T-cell (primary cell): ENCODE results near the gene PARD3. TPM values are rescaled to one million over a fixed set of nuclear protein-coding genes. Genes with fewer than 3 reads are reported as not detected.

Experiments used
- ATAC-seq, 4 experiments: fragments of 200-7000 bp in 3 of 4; fragments of 150-1000 bp in 1 of 4; cut with Tn5 transposase; replicated peaks in 1 of 4; 1 replicate in 3 of 4; 2 replicates in 1 of 4; pipeline ENCODE4 v1.10.0; 2021; ENCODE audit warnings: moderate library complexity in 3 of 4, mild to moderate bottlenecking in 2 of 4, moderate number of reproducible peaks in 1 of 4
- CTCF ChIA-PET, 2 donors: fragments of 300-600 bp; sonication (Branson Sonifier 250); formaldehyde crosslinking; loops; one replicate each; lab custom pipeline; 2022; ENCODE audit warnings: antibody characterized with exemption in 2 of 2; lab: Charles Lee
- POLR2A ChIA-PET, 2 donors: fragments of 300-600 bp; sonication (Branson Sonifier 250); formaldehyde crosslinking; loops; one replicate each; lab custom pipeline; 2022; ENCODE audit warnings: antibody characterized with exemption in 2 of 2; lab: Charles Lee
- DNase-seq, 35 experiments: peaks; one replicate each; pipeline versions ENCODE4 v3.0.0 to v3.0.0-alpha.2; 2013 to 2023
- H3K27ac ChIP-seq: one replicate; pipeline ENCODE4 v1.5.1; 2013; ENCODE audit warnings: low read length
- H3K27me3 ChIP-seq, 2 experiments: replicated peaks in 1 of 2; 1 replicate in 1 of 2; 2 replicates in 1 of 2; pipeline versions ENCODE4 v1.6.1 to v1.7.0; 2013; ENCODE audit warnings: low read length in 1 of 2, mixed read lengths in 1 of 2; ENCODE audit not compliant: control insufficient read depth in 2 of 2, insufficient read depth in 2 of 2; ENCODE audit errors: extremely low read depth in 1 of 2
- H3K36me3 ChIP-seq, 2 donors: 1 replicate in 1 of 2; 2 replicates in 1 of 2; pipeline versions ENCODE4 v1.6.1 to v1.7.0; 2013; ENCODE audit warnings: low read length in 1 of 2; ENCODE audit not compliant: control insufficient read depth in 2 of 2, insufficient read depth in 1 of 2; ENCODE audit errors: extremely low read depth in 1 of 2
- H3K4me1 ChIP-seq, 2 experiments: 1 replicate in 1 of 2; 2 replicates in 1 of 2; pipeline versions ENCODE4 v1.6.1 to v1.7.0; 2013; ENCODE audit warnings: low read length in 2 of 2, mixed read lengths in 1 of 2; ENCODE audit not compliant: insufficient read depth in 2 of 2, control insufficient read depth in 1 of 2; ENCODE audit errors: extremely low read depth in 1 of 2
- H3K4me3 ChIP-seq, 2 donors: 1 replicate in 1 of 2; 2 replicates in 1 of 2; pipeline versions ENCODE4 v1.5.1 to v1.7.0; 2013; ENCODE audit warnings: mild to moderate bottlenecking in 2 of 2, low read length in 1 of 2, moderate library complexity in 1 of 2; ENCODE audit not compliant: control insufficient read depth in 1 of 2; ENCODE audit errors: extremely low read depth in 1 of 2
- H3K9me3 ChIP-seq: 2 replicates; pipeline ENCODE4 v1.7.0; 2013
- H3K27ac Mint-ChIP-seq, 2 donors: one replicate each; pipeline ENCODE4 v1.8.0; 2020 to 2021; ENCODE audit warnings: mild to moderate bottlenecking in 2 of 2, mixed read lengths in 2 of 2
- H3K27me3 Mint-ChIP-seq, 2 donors: one replicate each; pipeline ENCODE4 v1.8.0; 2021 to 2022; ENCODE audit warnings: mixed read lengths in 2 of 2
- H3K36me3 Mint-ChIP-seq: one replicate; pipeline ENCODE4 v1.8.0; 2021; ENCODE audit warnings: mixed read lengths
- H3K4me1 Mint-ChIP-seq, 3 donors: one replicate each; pipeline ENCODE4 v1.8.0; 2020 to 2022; ENCODE audit warnings: mixed read lengths in 3 of 3, mild to moderate bottlenecking in 1 of 3
- H3K4me3 Mint-ChIP-seq, 3 donors: one replicate each; pipeline ENCODE4 v1.8.0; 2020 to 2022; ENCODE audit warnings: mild to moderate bottlenecking in 3 of 3, mixed read lengths in 3 of 3, moderate library complexity in 3 of 3
- H3K9me3 Mint-ChIP-seq, 3 donors: one replicate each; pipeline ENCODE4 v1.8.0; 2020 to 2022; ENCODE audit warnings: mixed read lengths in 3 of 3
- WGBS: methylation state at CpG from one replicate; pipeline ENCODE4 v1.1.5; 2013; ENCODE audit warnings: missing lambda C conversion rate; ENCODE audit not compliant: insufficient coverage; 5-methylcytosine and 5-hydroxymethylcytosine counted together
- total RNA-seq, 35 experiments: library from RNA in 6 of 35; stranded (reverse) in 6 of 35; fragments of 120-200 nt in 1 of 35; gene quantifications; one replicate each; pipeline versions ENCODE4 v1.2.1 to v1.2.4 and lab custom pipeline; 2013 to 2026

PARD3 gene
- total RNA-seq, 5 donors from 2014 or later (not counting 1 experiment from before 2014, with no cell fraction given) = 0.36 to 0.92 (median 0.65) TPM

- WGBS = no CpG with 5 or more reads among the region's 4 CpGs
- POLR2A ChIA-PET = no interaction called here
- Mint-ChIP-seq H3K36me3 (no peaks in the 10 kb centered on the region), H3K4me1 (no peaks in the 10 kb centered on the region), H3K27me3 (peaks cover 0 to 5% of the 10 kb centered on the region in 2 donors), H3K9me3 (no peaks in the 10 kb centered on the region), H3K27ac (no peak overlapping the region), H3K4me3 (no peak overlapping the region)
- Histone ChIP-seq H3K4me1 (no peaks in the 10 kb centered on the region), H3K4me3 (no peak overlapping the region), H3K36me3 (no peaks in the 10 kb centered on the region), H3K9me3 (no peaks in the 10 kb centered on the region), H3K27ac (no peak overlapping the region), H3K27me3 (no peaks in the 10 kb centered on the region)
- ATAC-seq (no peak), DNase-seq (no peak)
- CTCF ChIA-PET = no interaction called here
These were observed 661.3 kb downstream of the PARD3 start for GRCh38 chr10:34153663-34154382.

- no peak for ATAC-seq
- ChIA-PET POLR2A (no interaction called here), CTCF (no interaction called here)
- Histone ChIP-seq H3K27ac (no peak overlapping the region), H3K36me3 (no peaks in the 10 kb centered on the region), H3K4me1 (no peaks in the 10 kb centered on the region), H3K4me3 (no peak overlapping the region), H3K9me3 (no peaks in the 10 kb centered on the region), H3K27me3 (no peaks in the 10 kb centered on the region)
- Mint-ChIP-seq H3K9me3 (no peaks in the 10 kb centered on the region), H3K4me3 (no peak overlapping the region), H3K4me1 (no peaks in the 10 kb centered on the region), H3K27ac (no peak overlapping the region), H3K36me3 (no peaks in the 10 kb centered on the region), H3K27me3 (peaks cover 0 to 5% of the 10 kb centered on the region in 2 donors)
- WGBS = 100% methylated on average over 1 of the region's 1 CpG
- DNase-seq = no peak
These were observed 662.7 kb downstream of the PARD3 start for GRCh38 chr10:34152434-34152833.

GRCh38 chr10:34151931-34152330 is 663.2 kb downstream of the PARD3 start:
- no CpG with 5 or more reads among the region's 1 CpG for WGBS
- Histone ChIP-seq H3K36me3 (no peaks in the 10 kb centered on the region), H3K27me3 (no peaks in the 10 kb centered on the region), H3K4me3 (no peak overlapping the region), H3K27ac (no peak overlapping the region), H3K9me3 (no peaks in the 10 kb centered on the region), H3K4me1 (no peaks in the 10 kb centered on the region)
- ATAC-seq (no peak), DNase-seq (no peak)
- POLR2A ChIA-PET = no interaction called here
- Mint-ChIP-seq H3K4me3 (no peak overlapping the region), H3K4me1 (no peaks in the 10 kb centered on the region), H3K36me3 (no peaks in the 10 kb centered on the region), H3K9me3 (no peaks in the 10 kb centered on the region), H3K27me3 (peaks cover 0 to 5% of the 10 kb centered on the region in 2 donors), H3K27ac (no peak overlapping the region)
- CTCF ChIA-PET = no interaction called here

- Mint-ChIP-seq H3K4me3 (no peak overlapping the region), H3K27me3 (peaks cover 0 to 5% of the 10 kb centered on the region in 2 donors), H3K36me3 (no peaks in the 10 kb centered on the region), H3K9me3 (no peaks in the 10 kb centered on the region), H3K27ac (no peak overlapping the region), H3K4me1 (no peaks in the 10 kb centered on the region)
- ChIA-PET POLR2A (no interaction called here), CTCF (no interaction called here)
- Histone ChIP-seq H3K36me3 (no peaks in the 10 kb centered on the region), H3K27me3 (no peaks in the 10 kb centered on the region), H3K4me1 (no peaks in the 10 kb centered on the region), H3K4me3 (no peak overlapping the region), H3K9me3 (no peaks in the 10 kb centered on the region), H3K27ac (no peak overlapping the region)
- ATAC-seq = no peak
- no peak for DNase-seq
- WGBS = no CpG with 5 or more reads among the region's 3 CpGs
These were observed 663.6 kb downstream of the PARD3 start for GRCh38 chr10:34151481-34151880.

- ChIA-PET CTCF (no interaction called here), POLR2A (no interaction called here)
- no peaks in the 10 kb centered on the region for H3K36me3 Mint-ChIP-seq
- no peak overlapping the region for H3K27ac ChIP-seq
- no peak overlapping the region for H3K4me3 Mint-ChIP-seq
- ATAC-seq (no peak), DNase-seq (no peak)
- no peak overlapping the region for H3K27ac Mint-ChIP-seq
- H3K27me3 Mint-ChIP-seq = peaks cover 3 to 5% of the 10 kb centered on the region in 2 donors
- no peaks in the 10 kb centered on the region for H3K27me3 ChIP-seq
- no peaks in the 10 kb centered on the region for H3K4me1 Mint-ChIP-seq
- H3K4me1 ChIP-seq = no peaks in the 10 kb centered on the region
- no peaks in the 10 kb centered on the region for H3K9me3 ChIP-seq
- no CpG with 5 or more reads among the region's 3 CpGs for WGBS
- no peaks in the 10 kb centered on the region for H3K36me3 ChIP-seq
- H3K4me3 ChIP-seq = no peak overlapping the region
- peaks cover 0 to 2% (median 0%) of the 10 kb centered on the region in 3 donors for H3K9me3 Mint-ChIP-seq
These were observed 665.0 kb downstream of the PARD3 start for GRCh38 chr10:34150103-34150502.

- H3K4me1 ChIP-seq = no peaks in the 10 kb centered on the region
- no peak overlapping the region for H3K27ac Mint-ChIP-seq
- ATAC-seq (no peak), DNase-seq (no peak)
- H3K36me3 ChIP-seq = no peaks in the 10 kb centered on the region
- no peak overlapping the region for H3K27ac ChIP-seq
- ChIA-PET CTCF (no interaction called here), POLR2A (no interaction called here)
- H3K4me1 Mint-ChIP-seq = no peaks in the 10 kb centered on the region
- no CpG with 5 or more reads among the region's 3 CpGs for WGBS
- no peaks in the 10 kb centered on the region for H3K27me3 ChIP-seq
- peaks cover 0 to 2% (median 0%) of the 10 kb centered on the region in 3 donors for H3K9me3 Mint-ChIP-seq
- H3K4me3 ChIP-seq = no peak overlapping the region
- peaks cover 0 to 3% of the 10 kb centered on the region in 2 donors for H3K27me3 Mint-ChIP-seq
- no peak overlapping the region for H3K4me3 Mint-ChIP-seq
- no peaks in the 10 kb centered on the region for H3K9me3 ChIP-seq
- H3K36me3 Mint-ChIP-seq = no peaks in the 10 kb centered on the region
These were observed 666.8 kb downstream of the PARD3 start for GRCh38 chr10:34148305-34148657.
